NCI-H524 treated with DMSO at 0.1 percent for 48 hours (cell line): ENCODE data around the gene ALDH3A1.

Experiments used
- DNase-seq: peaks from one replicate; lab custom pipeline; 2025; lab: John Stamatoyannopoulos, UW

Gene ALDH3A1

DNA sequence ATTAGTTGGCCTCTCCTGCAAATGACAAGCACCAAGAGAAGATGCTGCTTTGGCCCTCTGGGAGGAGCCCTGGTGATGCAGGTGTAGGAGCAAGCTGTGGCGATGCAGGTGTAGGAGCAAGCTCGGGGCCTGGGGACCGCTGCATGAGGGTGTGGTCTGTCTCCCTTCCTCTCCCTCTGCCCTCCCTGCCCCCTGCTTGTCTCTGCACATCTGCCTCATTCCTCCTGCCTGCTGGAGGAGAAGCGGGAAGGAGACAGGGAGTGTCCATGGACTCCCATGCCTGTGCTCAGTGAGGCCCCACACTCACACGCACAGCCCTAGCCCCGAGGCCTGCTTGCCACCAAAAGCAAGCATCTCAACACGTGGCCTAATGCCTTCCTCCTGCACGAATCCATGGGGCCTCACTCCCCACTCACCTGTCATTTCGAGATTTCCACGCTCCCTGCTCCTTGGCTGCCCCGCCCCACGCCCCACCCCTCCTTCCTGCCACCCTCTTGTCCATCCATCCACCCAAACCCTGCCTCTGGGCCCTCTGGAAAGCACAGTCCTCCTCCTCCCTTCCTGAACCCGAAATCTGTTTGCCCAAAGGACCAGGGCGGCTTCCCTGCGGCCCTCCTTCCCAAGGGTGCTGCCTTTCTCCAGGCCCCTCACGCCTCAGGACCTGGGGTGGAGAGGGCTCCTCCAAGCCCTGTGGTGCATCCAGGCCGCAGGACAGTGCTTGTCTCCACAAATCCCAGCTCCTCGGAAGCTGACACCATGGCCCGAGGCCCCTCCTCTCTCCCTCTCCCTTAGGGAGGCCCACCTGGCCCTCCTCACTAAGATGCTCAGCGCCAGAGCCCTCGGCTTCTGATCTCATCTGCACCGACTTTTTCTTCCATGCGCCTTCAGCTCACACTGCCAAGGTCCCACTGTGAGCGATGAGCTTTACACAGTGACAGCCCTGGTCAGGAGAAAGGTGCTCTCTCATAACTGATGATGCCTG, 11.8 kb upstream of the ALDH3A1 start:
- peak; percentile 30 for DNase-seq

GRCh38 chr17:19757536-19758180, 9.6 kb upstream of the ALDH3A1 start:
- DNase-seq: no peak

DNA sequence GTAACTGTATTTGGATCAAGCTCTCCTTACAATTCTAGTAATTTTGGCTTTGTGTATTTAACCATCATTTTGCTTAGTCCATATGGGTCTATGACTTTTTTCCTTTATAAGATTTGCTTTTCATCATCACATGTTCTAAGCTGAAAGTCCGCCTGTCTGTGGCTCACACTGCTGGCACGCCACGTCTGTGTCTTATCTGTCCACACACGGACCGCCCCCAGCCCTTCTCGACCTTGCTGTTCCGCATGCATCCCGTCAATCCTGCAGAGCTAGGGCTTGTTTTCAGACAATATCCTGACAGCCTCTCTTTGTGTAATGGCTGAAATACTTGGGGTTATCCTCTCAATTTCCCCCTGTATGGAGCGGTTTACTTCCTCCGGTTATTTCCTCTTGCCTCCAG, 8.4 kb upstream of the ALDH3A1 start:
- no peak for DNase-seq

- no peak for DNase-seq
These were observed 7.9 kb upstream of the ALDH3A1 start for GRCh38 chr17:19755821-19756510.

GRCh38 chr17:19755392-19755791, 7.3 kb upstream of the ALDH3A1 start:
- DNase-seq: no peak

DNA sequence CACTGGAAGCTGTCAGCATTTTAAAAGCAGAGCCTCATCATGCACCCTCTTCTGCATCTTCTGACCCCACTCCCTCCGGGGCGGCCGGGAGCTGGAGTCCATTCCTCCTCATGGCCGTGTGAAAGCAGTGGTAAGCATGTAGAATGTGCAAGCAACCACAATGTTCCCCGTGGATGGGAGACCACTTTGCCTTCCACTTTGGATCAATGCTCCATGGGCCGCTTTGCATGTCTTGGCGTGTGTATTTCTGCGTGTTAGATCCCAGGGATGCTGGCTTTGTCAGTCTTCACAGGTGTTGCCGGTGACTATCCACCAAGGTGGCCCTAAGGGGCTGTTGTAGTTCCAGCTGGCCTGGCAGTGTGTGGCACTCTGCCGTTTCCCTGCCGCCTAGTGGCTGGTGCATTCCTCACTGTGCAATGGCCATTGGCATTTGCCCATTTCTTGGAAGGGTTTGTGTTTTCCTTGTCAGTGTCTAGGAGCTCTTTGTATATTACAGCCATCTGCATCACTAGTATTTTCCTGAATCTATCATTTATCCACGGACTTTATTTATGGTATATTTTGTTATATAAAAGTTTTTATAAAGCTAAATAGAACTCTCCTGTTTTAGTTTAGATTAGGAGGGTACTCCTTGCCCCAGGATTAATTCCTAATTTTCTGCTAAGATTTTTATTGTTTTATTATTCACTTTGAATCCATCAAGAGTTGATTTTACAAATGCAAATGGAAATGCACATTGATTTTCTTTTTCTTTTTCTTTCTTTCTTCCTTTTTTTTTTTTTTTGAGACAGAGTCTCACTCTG, 5.8 kb upstream of the ALDH3A1 start:
- DNase-seq: no peak

- DNase-seq: no peak
These were observed 5.0 kb upstream of the ALDH3A1 start for GRCh38 chr17:19753051-19753509.

GRCh38 chr17:19752216-19753050, 4.3 kb upstream of the ALDH3A1 start:
- no peak for DNase-seq

DNA sequence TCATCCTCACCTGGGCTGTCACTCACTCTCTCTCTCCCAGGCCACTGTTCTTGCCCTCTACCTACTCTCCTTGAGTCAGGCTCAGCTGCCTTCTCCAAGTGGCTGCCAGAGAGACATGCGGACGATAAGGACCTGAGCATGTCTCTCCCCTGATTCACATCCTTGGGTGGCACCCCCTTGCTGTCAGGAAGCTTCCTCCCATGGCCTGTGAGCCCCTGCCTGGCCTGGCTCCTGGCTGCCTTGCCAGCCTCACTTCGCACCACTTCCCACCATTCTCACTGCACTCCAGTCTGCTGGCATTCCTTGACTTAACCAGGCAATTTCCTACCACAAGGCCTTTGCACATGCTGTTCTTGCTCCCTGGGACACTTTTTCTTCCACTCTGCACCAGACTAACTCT, 2.7 kb upstream of the ALDH3A1 start:
- no peak for DNase-seq

- DNase-seq: no peak
These were observed 2.0 kb upstream of the ALDH3A1 start for GRCh38 chr17:19750020-19750572.

DNA sequence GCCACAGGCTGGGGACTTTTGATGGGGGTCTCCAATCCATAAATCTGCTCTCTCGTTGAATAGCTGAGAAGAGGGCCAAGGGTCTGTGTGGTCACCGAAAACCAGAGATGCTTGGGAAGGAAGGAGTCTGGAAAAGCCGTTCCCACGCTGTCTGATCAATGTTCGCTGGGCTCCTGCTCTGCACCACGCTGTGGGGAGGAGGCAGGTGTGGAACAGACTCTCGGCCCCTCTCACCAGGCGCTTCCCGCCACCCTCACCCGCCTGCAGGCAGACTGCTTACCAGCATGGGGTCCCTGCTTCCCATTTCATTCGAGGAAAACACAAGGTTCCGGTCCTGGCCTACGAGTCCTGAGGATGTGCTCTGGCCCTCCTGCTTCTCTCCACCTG, 702 bp upstream of the ALDH3A1 start:
- no peak for DNase-seq

GRCh38 chr17:19747159-19747719, 859 bp downstream of the ALDH3A1 start:
- DNase-seq: no peak

- DNase-seq: no peak
These were observed 1.6 kb downstream of the ALDH3A1 start for GRCh38 chr17:19746517-19746916.

DNA sequence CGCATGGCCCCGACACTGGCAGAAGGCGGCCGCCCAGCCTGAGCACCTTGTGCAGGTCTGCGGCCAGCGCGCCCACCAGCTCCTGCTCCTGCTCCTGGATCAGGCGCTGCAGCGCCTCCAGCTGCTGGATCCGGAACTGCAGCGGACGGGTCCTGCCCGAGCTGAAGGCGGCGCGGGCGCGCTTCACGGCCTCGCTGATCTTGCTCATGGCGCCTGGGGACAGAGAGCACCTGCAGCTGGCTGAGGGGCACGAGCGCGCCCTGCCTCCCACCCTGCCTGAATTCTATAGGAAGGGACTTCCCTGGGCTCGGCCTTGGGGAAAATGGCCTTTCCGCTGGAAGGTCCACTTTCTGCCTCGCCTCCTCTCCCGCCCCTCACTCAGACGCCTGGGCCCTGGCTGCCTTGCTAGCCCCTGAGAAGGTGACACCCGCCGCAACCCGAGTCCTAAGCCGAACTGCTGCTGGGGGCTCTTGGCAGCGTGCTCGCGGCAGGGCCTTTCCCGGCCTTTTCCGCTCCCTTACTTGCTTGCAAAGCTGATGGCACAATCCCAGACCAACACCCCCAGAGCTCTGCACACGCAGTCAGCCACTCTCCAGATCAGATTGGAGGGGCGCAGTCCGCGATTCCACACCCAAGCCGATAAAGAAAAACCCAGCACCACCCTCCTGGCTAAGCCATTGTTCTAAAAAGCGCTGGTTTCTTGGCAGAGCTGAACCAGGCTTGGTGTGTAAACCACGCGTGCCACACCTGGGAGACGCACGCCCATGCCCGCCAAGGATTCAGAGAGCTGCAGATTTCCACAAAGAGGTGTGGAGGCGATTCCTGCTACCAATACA, 3.0 kb downstream of the ALDH3A1 start:
- no peak for DNase-seq

- DNase-seq: no peak
These were observed 3.6 kb downstream of the ALDH3A1 start for GRCh38 chr17:19744492-19744891.

GRCh38 chr17:19743101-19744100, 4.7 kb downstream of the ALDH3A1 start:
- DNase-seq: no peak

DNA sequence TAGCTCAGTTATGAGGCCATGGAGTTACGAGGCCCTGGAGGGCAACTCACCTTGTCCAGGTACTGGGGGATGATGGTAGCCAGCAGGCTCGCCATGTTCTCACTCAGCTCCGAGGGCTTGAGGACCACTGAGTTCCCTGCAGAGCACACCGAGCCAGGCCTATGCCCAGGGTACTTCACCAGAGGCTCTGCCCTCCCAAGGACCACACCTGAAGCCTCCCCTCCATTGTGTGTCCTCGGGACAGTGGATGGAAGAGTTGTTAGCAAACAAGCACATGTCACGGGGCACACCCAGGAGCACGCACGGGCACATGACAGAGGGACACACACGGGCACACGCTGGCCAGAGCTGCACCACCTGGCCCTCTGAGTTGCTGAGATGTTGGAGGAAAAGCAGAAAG, 5.6 kb downstream of the ALDH3A1 start:
- DNase-seq: no peak

DNA sequence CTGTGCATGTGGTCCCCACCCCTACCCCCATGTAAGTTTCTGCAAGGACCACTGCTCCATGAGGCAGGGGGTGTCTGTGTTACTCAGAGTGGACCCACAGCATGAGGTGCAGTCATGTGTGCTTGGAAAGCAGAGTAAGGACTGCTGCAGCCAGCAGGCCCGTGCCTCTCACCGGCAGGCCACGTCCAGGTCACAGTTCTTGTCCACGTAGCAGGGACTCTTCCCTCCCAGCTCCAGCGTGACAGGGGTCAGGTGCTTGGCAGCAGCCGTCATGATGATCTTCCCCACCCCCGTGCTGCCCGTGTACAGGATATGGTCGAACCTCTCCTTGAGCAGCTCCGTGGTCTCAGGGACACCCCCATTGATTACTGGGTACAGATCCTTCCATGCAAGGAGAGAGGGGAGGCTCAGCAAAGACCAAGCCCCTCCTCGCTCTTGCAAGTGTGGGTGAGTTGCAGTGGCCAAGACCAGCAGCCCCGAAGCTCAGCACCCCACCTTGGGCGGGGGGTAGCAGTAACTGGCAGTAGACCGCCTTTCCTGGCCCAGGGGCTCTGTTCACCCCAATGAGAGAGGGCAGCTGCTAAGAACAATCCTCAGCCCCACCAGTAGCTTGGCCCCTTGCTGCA, 6.2 kb downstream of the ALDH3A1 start:
- DNase-seq: no peak
